Lower leg skin (tissue), 3 donors: ENCODE data around the gene RNF31.

ENCODE experiments used
- CTCF ChIP-seq, 3 donors: fragments of 450-650 bp; IDR thresholded peaks; one replicate each; pipeline ENCODE4 v1.5.1; 2016; ENCODE audit warnings: antibody characterized with exemption in 3 of 3, mild to moderate bottlenecking in 3 of 3, moderate library complexity in 2 of 3
- POLR2A ChIP-seq, 2 donors: fragments of 450-650 bp; IDR thresholded peaks; one replicate each; pipeline ENCODE4 v1.6.1; 2016 to 2017; ENCODE audit warnings: antibody characterized with exemption in 2 of 2, mild to moderate bottlenecking in 1 of 2, moderate library complexity in 1 of 2

- TF ChIP-seq CTCF (IDR thresholded peaks at IDR 0.05) (no peak), POLR2A (IDR thresholded peaks at IDR 0.05) (no peak)
These were observed 49.1 kb downstream of the RNF31 start for GRCh38 chr14:24196071-24197055.
